ENCODE measurements around the gene TOGARAM2. TPM values are rescaled to one million over a fixed set of nuclear protein-coding genes. Genes with fewer than 3 reads are reported as not detected.

Gene TOGARAM2
- total RNA-seq, 1 donor from 2014 or later: 38.0 TPM

- peak; percentile 62 for ATAC-seq
- intact Hi-C loops (cut with DNase I): loop anchor here (10.0 kb wide), 1 partner anchor 387 kb away; no protein-coding TSS in a partner anchor
- peak; percentile 86 for DNase-seq (ENCODE audit: missing footprints)
Measured at GRCh38 chr2:29012211-29012681, 31.1 kb downstream of the TOGARAM2 start.

GRCh38 chr2:29013057-29013780 is 32.1 kb downstream of the TOGARAM2 start:
- intact Hi-C loops (cut with DNase I): loop anchor here (10.0 kb wide), 1 partner anchor 388 kb away; no protein-coding TSS in a partner anchor
- ATAC-seq (no peak), DNase-seq (ENCODE audit: missing footprints) (no peak)

GRCh38 chr2:29014331-29014730 is 33.2 kb downstream of the TOGARAM2 start:
- ATAC-seq (peak; percentile 9), DNase-seq (ENCODE audit: missing footprints) (peak; percentile 51)
- intact Hi-C loops (cut with DNase I): loop anchor here (10.0 kb wide), 1 partner anchor 390 kb away; no protein-coding TSS in a partner anchor

- DNase-seq (ENCODE audit: missing footprints): peak; percentile 77
- intact Hi-C loops (cut with DNase I): loop anchor here (5.0 to 10.0 kb wide), 2 partner anchors 102 to 390 kb away; partner anchors contain the start of gene CLIP4
- peak; percentile 30 for ATAC-seq
Measured at GRCh38 chr2:29014811-29015421, 33.8 kb downstream of the TOGARAM2 start.

GRCh38 chr2:29015701-29016470 is 34.8 kb downstream of the TOGARAM2 start:
- DNase-seq (ENCODE audit: missing footprints) (peak; percentile 65), ATAC-seq (peak; percentile 56)
- intact Hi-C loops (cut with DNase I): loop anchor here (5.0 to 10.0 kb wide), 2 partner anchors 101 to 391 kb away; partner anchors contain the start of gene CLIP4

GRCh38 chr2:29016504-29016903 is 35.4 kb downstream of the TOGARAM2 start:
- DNase-seq (ENCODE audit: missing footprints): no peak
- intact Hi-C loops (cut with DNase I): loop anchor here (5.0 to 10.0 kb wide), 2 partner anchors 101 to 392 kb away; partner anchors contain the start of gene CLIP4
- ATAC-seq: no peak

- intact Hi-C loops (cut with DNase I): loop anchor here (5.0 to 10.0 kb wide), 2 partner anchors 99 to 393 kb away; partner anchors contain the start of gene CLIP4
- DNase-seq (ENCODE audit: missing footprints) (peak; percentile 34), ATAC-seq (no peak)
Measured at GRCh38 chr2:29017716-29018435, 36.8 kb downstream of the TOGARAM2 start.

GRCh38 chr2:29021886-29022285 is 40.8 kb downstream of the TOGARAM2 start:
- DNase-seq (ENCODE audit: missing footprints) (no peak), ATAC-seq (no peak)
- intact Hi-C loops (cut with DNase I): no loop called here

GRCh38 chr2:29022679-29023078 is 41.6 kb downstream of the TOGARAM2 start:
- ATAC-seq: no peak
- intact Hi-C loops (cut with DNase I): no loop called here

GRCh38 chr2:29023188-29023587 is 42.1 kb downstream of the TOGARAM2 start:
- DNase-seq (ENCODE audit: missing footprints) (no peak), ATAC-seq (no peak)
- intact Hi-C loops (cut with DNase I): no loop called here

More at GRCh38 chr2:29022679-29023078, 41.6 kb downstream of the TOGARAM2 start:
- DNase-seq (ENCODE audit: missing footprints): no peak

- intact Hi-C loops (cut with DNase I): no loop called here
- ATAC-seq (no peak), DNase-seq (ENCODE audit: missing footprints) (no peak)
Measured at GRCh38 chr2:29024882-29025430, 43.9 kb downstream of the TOGARAM2 start.

GRCh38 chr2:29025711-29026110 is 44.6 kb downstream of the TOGARAM2 start:
- DNase-seq (ENCODE audit: missing footprints): no peak
- intact Hi-C loops (cut with DNase I): no loop called here
- ATAC-seq: no peak

GRCh38 chr2:29031046-29031445 is 49.9 kb downstream of the TOGARAM2 start:
- no peak for DNase-seq (ENCODE audit: missing footprints)
- no peak for ATAC-seq
- intact Hi-C loops (cut with DNase I): no loop called here

- intact Hi-C loops (cut with DNase I): no loop called here
- no peak for ATAC-seq
- DNase-seq (ENCODE audit: missing footprints): no peak
Measured at GRCh38 chr2:29032189-29032588, 51.1 kb downstream of the TOGARAM2 start.

GRCh38 chr2:29033172-29033571 is 52.1 kb downstream of the TOGARAM2 start:
- intact Hi-C loops (cut with DNase I): no loop called here
- ATAC-seq: no peak
- DNase-seq (ENCODE audit: missing footprints): no peak

GRCh38 chr2:29033656-29034055 is 52.6 kb downstream of the TOGARAM2 start:
- ATAC-seq: no peak

GRCh38 chr2:29035016-29035745 is 54.1 kb downstream of the TOGARAM2 start:
- ATAC-seq: no peak
- DNase-seq (ENCODE audit: missing footprints): no peak
- intact Hi-C loops (cut with DNase I): no loop called here

More at GRCh38 chr2:29033656-29034055, 52.6 kb downstream of the TOGARAM2 start:
- intact Hi-C loops (cut with DNase I): no loop called here
- no peak for DNase-seq (ENCODE audit: missing footprints)

Measured in Right ventricle myocardium inferior (tissue), 1 donor.